ENCODE results near the gene GJB4. TPM values are rescaled to one million over a fixed set of nuclear protein-coding genes. Genes with fewer than 3 reads are reported as not detected.

The GJB4 gene
- total RNA-seq, 1 donor from 2014 or later = 8.2 TPM

- peak overlapping the region; percentile 87 for H3K4me3 ChIP-seq (ENCODE audit: low read depth, low read length)
- peaks cover 19% of the 10 kb centered on the region for H3K36me3 ChIP-seq (ENCODE audit: control insufficient read depth, insufficient read depth, low read length)
- DNase-seq (ENCODE audit: low read depth) (peak; percentile 72), FAIRE-seq (no peak)
- no peak for TF ChIP-seq CTCF (IDR thresholded peaks at IDR 0.05; ENCODE audit: insufficient read depth, low read length, severe bottlenecking)
- H3K27me3 ChIP-seq (ENCODE audit: control insufficient read depth, insufficient read depth, low read length) = no peaks in the 10 kb centered on the region
Measured at GRCh38 chr1:34781844-34782391, 22.4 kb downstream of the GJB4 start.

DNA sequence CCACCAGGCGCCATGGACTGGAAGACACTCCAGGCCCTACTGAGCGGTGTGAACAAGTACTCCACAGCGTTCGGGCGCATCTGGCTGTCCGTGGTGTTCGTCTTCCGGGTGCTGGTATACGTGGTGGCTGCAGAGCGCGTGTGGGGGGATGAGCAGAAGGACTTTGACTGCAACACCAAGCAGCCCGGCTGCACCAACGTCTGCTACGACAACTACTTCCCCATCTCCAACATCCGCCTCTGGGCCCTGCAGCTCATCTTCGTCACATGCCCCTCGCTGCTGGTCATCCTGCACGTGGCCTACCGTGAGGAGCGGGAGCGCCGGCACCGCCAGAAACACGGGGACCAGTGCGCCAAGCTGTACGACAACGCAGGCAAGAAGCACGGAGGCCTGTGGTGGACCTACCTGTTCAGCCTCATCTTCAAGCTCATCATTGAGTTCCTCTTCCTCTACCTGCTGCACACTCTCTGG, 25.2 kb downstream of the GJB4 start:
- Histone ChIP-seq H3K36me3 (ENCODE audit: control insufficient read depth, insufficient read depth, low read length) (peaks cover 19% of the 10 kb centered on the region), H3K4me3 (ENCODE audit: low read depth, low read length) (no peak overlapping the region), H3K27me3 (ENCODE audit: control insufficient read depth, insufficient read depth, low read length) (no peaks in the 10 kb centered on the region)
- no peak for TF ChIP-seq CTCF (IDR thresholded peaks at IDR 0.05; ENCODE audit: insufficient read depth, low read length, severe bottlenecking)
- FAIRE-seq (no peak), DNase-seq (ENCODE audit: low read depth) (no peak)

- TF ChIP-seq CTCF (IDR thresholded peaks at IDR 0.05; ENCODE audit: insufficient read depth, low read length, severe bottlenecking) = no peak
- Histone ChIP-seq H3K4me3 (ENCODE audit: low read depth, low read length) (no peak overlapping the region), H3K27me3 (ENCODE audit: control insufficient read depth, insufficient read depth, low read length) (no peaks in the 10 kb centered on the region), H3K36me3 (ENCODE audit: control insufficient read depth, insufficient read depth, low read length) (peaks cover 19% of the 10 kb centered on the region)
- FAIRE-seq (no peak), DNase-seq (ENCODE audit: low read depth) (no peak)
Measured at GRCh38 chr1:34785231-34785874, 25.8 kb downstream of the GJB4 start.

- DNase-seq (ENCODE audit: low read depth) (no peak), FAIRE-seq (no peak)
- TF ChIP-seq CTCF (IDR thresholded peaks at IDR 0.05; ENCODE audit: insufficient read depth, low read length, severe bottlenecking) = no peak
- Histone ChIP-seq H3K4me3 (ENCODE audit: low read depth, low read length) (no peak overlapping the region), H3K36me3 (ENCODE audit: control insufficient read depth, insufficient read depth, low read length) (peaks cover 19% of the 10 kb centered on the region), H3K27me3 (ENCODE audit: control insufficient read depth, insufficient read depth, low read length) (no peaks in the 10 kb centered on the region)
Measured at GRCh38 chr1:34785875-34786470, 26.4 kb downstream of the GJB4 start.

- DNase-seq (ENCODE audit: low read depth) = peak; percentile 58
- Histone ChIP-seq H3K4me3 (ENCODE audit: low read depth, low read length) (no peak overlapping the region), H3K36me3 (ENCODE audit: control insufficient read depth, insufficient read depth, low read length) (peaks cover 19% of the 10 kb centered on the region), H3K27me3 (ENCODE audit: control insufficient read depth, insufficient read depth, low read length) (no peaks in the 10 kb centered on the region)
- peak; percentile 95 for TF ChIP-seq CTCF (IDR thresholded peaks at IDR 0.05; ENCODE audit: insufficient read depth, low read length, severe bottlenecking)
- FAIRE-seq = peak; percentile 99
Measured at GRCh38 chr1:34786521-34787325, 27.2 kb downstream of the GJB4 start.
